Kidney (tissue), 14 donors: ENCODE results near the gene PRKAG2. TPM values are rescaled to one million over a fixed set of nuclear protein-coding genes. Genes with fewer than 3 reads are reported as not detected.

Experiments
- DNase-seq, 5 donors: peaks; one replicate each; pipeline ENCODE4 v3.0.0-alpha.2; 2013 to 2020
- FAIRE-seq: peaks from 2 replicates; lab custom pipeline; 2012; peaks lifted over from hg19 to GRCh38; lab: Jason Lieb, UNC
- H3K27ac ChIP-seq, 2 donors: one replicate each; pipeline ENCODE4 v1.7.0; 2013; ENCODE audit warnings: low read depth in 2 of 2, low read length in 2 of 2, inconsistent platforms in 1 of 2
- H3K27me3 ChIP-seq: one replicate; pipeline ENCODE4 v1.7.1; 2013; ENCODE audit warnings: low read length, inconsistent platforms; ENCODE audit not compliant: control insufficient read depth, insufficient read depth
- H3K36me3 ChIP-seq, 3 donors: one replicate each; pipeline versions ENCODE4 v1.7.0 to v1.7.1; 2013; ENCODE audit warnings: low read length in 3 of 3, control low read depth in 1 of 3, inconsistent platforms in 1 of 3; ENCODE audit not compliant: insufficient read depth in 3 of 3, control insufficient read depth in 2 of 3
- H3K4me1 ChIP-seq, 3 donors: one replicate each; pipeline versions ENCODE4 v1.7.0 to v1.7.1; 2013; ENCODE audit warnings: low read length in 3 of 3, inconsistent platforms in 1 of 3, low read depth in 1 of 3; ENCODE audit not compliant: control insufficient read depth in 2 of 3, insufficient read depth in 2 of 3
- H3K4me3 ChIP-seq, 3 donors: one replicate each; pipeline versions ENCODE4 v1.7.0 to v1.8.1; 2013; ENCODE audit warnings: low read length in 3 of 3, control low read depth in 1 of 3, inconsistent platforms in 1 of 3
- H3K9ac ChIP-seq, 3 donors: one replicate each; pipeline versions ENCODE4 v1.7.0 to v1.7.1; 2013; ENCODE audit warnings: low read length in 3 of 3, control low read depth in 1 of 3, inconsistent platforms in 1 of 3
- H3K9me3 ChIP-seq, 3 donors: one replicate each; pipeline versions ENCODE4 v1.7.0 to v1.7.1; 2013; ENCODE audit warnings: low read length in 3 of 3, control low read depth in 1 of 3, inconsistent platforms in 1 of 3; ENCODE audit not compliant: control insufficient read depth in 2 of 3, insufficient read depth in 1 of 3
- intact Hi-C: fragments of 100-400 bp; cut with DNase I; formaldehyde crosslinking; loops from one replicate; pipeline ENCODE4 v1.11.1; 2022
- polyA plus RNA-seq: library from polyadenylated mRNA; stranded (reverse); fragments of 350-450 nt; fragmentation: Illumina TruSeq; extraction: RNeasy Lipid Tissue Mini Kit (QIAGEN cat#74804); gene quantifications from one replicate; pipeline ENCODE4 v1.2.3, GENCODE V29; 2014; ENCODE audit warnings: low read depth, low replicate concordance; ENCODE audit not compliant: insufficient read depth
- total RNA-seq: library from RNA; stranded (reverse); fragmentation: NEBNext Ultra II Directional; extraction: Animal tissue kit (Norgen Biotek cat#: 25700); gene quantifications from one replicate; pipeline ENCODE4 v1.2.1, GENCODE V29; 2021
- TF ChIP-seq, protein P1 (sequence below): IDR thresholded peaks from 3 replicates; pipeline ENCODE4 v1.5.1; 2012; ENCODE audit warnings: mild to moderate bottlenecking, moderate library complexity, borderline replicate concordance; ENCODE audit not compliant: insufficient read depth; ENCODE audit errors: extremely low read depth
- donor health status: control.
- donor health status: control.
- donor health status: control.
- donor health status: control.
- donor health status: control.
- donor health status: DM: yes; HTN: yes; CAD: no.
- donor health status: Normal renal cell carcinoma (clear cell type).

The PRKAG2 gene
- total and polyA plus RNA-seq, 2 donors from 2014 or later, result 40.7 to 40.9 TPM

DNA sequence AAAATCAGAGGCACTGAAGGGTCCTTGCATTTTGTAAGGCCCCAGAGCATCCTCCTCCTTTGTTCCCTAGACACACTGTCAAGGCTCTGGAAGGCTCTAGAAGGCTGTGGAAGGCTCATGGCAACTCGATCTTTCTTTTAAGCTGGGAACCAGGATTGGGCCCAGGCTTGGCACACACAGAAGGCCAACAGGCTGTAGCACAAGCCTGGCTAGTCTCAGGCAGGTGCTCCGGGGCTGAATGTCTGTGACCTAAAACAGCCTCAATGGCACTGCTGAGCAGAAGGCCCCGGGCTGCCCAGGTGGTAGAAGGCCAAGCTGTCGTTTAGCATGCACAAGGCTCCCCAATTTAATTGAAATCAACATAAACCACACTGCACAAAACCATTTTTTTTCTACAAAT, 55.7 kb downstream of the PRKAG2 start:
- FAIRE-seq, result no peak
- Histone ChIP-seq H3K4me1 (peaks cover 2 to 23% (median 18%) of the 10 kb centered on the region in 3 donors), H3K9ac (no peak overlapping the region), H3K27me3 (no peaks in the 10 kb centered on the region), H3K9me3 (no peaks in the 10 kb centered on the region), H3K27ac (no peak overlapping the region), H3K36me3 (no peaks in the 10 kb centered on the region), H3K4me3 (no peak overlapping the region)
- TF ChIP-seq, protein P1, sequence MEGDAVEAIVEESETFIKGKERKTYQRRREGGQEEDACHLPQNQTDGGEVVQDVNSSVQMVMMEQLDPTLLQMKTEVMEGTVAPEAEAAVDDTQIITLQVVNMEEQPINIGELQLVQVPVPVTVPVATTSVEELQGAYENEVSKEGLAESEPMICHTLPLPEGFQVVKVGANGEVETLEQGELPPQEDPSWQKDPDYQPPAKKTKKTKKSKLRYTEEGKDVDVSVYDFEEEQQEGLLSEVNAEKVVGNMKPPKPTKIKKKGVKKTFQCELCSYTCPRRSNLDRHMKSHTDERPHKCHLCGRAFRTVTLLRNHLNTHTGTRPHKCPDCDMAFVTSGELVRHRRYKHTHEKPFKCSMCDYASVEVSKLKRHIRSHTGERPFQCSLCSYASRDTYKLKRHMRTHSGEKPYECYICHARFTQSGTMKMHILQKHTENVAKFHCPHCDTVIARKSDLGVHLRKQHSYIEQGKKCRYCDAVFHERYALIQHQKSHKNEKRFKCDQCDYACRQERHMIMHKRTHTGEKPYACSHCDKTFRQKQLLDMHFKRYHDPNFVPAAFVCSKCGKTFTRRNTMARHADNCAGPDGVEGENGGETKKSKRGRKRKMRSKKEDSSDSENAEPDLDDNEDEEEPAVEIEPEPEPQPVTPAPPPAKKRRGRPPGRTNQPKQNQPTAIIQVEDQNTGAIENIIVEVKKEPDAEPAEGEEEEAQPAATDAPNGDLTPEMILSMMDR, result no peak
- intact Hi-C loops, result no loop called here
- peak in 1 of 5 donors; percentile 26 for DNase-seq

DNA sequence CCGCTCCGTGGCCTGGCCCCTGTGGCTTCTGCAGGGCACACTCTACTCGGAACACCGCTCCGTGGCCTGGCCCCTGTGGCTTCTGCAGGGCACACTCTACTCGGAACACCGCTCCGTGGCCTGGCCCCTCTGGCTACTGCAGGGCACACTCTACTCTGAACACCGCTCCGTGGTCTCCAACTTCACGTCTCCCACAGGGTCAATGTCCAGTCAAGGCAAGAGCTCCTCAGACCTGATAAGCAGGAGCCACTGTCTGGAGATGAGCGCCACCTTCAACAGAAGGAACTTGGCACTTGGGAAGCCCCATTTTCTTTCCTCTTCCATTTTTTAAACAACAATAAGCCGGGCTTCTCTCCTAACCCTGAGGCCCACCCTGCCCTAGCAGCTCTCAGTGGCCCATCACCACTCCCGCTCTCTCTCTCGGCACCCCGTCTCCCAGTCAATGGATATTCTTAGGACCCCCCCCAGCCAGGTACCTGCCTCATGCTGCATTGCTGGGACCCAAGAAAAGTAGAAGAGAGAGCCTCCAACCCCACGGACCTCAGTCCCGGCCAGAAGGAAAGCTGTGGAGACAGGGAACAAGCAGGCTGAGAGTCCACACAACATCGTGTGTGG, 56.3 kb downstream of the PRKAG2 start:
- H3K27ac ChIP-seq, result no peak overlapping the region
- H3K4me1 ChIP-seq, result peaks cover 2 to 23% (median 15%) of the 10 kb centered on the region in 3 donors
- intact Hi-C loops, result no loop called here
- H3K27me3 ChIP-seq, result no peaks in the 10 kb centered on the region
- peak in 1 of 5 donors; percentile 11 for DNase-seq
- H3K9me3 ChIP-seq, result no peaks in the 10 kb centered on the region
- TF ChIP-seq, protein P1, result no peak
- H3K4me3 ChIP-seq, result no peak overlapping the region
- no peak for FAIRE-seq
- H3K9ac ChIP-seq, result no peak overlapping the region
- H3K36me3 ChIP-seq, result no peaks in the 10 kb centered on the region

DNA sequence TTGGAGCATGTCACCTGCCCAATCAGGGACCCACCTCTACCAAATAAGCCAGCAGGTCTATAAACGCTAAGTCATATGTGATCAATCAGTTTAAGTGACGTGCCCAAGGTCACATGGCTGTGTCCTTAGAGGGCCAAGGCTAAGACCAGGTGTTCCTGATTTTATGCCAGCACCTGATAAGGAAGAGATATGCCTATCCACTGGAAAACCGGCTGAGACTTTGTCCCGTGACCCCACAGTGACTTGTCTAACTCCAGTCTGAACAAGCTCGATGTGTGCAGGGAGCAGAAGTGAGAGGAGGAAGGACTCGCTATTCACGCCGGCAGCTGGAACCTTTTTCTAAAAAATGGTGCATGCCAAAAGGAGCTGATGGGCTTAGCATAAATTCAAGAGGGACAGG, 57.0 kb downstream of the PRKAG2 start:
- Histone ChIP-seq H3K4me1 (peaks cover 2 to 23% (median 14%) of the 10 kb centered on the region in 3 donors), H3K27ac (peak overlapping the region in 1 of 2 donors; percentile 38)

More for the DNA sequence above, 57.0 kb downstream of the PRKAG2 start:
- TF ChIP-seq, protein P1, result no peak
- FAIRE-seq (no peak), DNase-seq (peak in 1 of 5 donors; percentile 23)
- no peak overlapping the region for H3K9ac ChIP-seq
- H3K4me3 ChIP-seq, result no peak overlapping the region
- intact Hi-C loops, result no loop called here
- H3K9me3 ChIP-seq, result no peaks in the 10 kb centered on the region
- H3K36me3 ChIP-seq, result no peaks in the 10 kb centered on the region
- H3K27me3 ChIP-seq, result no peaks in the 10 kb centered on the region
